ENCODE data around the gene CFAP221. TPM values are rescaled to one million over a fixed set of nuclear protein-coding genes. Genes with fewer than 3 reads are reported as not detected.
A peak's percentile ranks its signal among the peaks of the same experiment; 100 is the strongest.

The CFAP221 gene
- total RNA-seq, 2 donors from 2014 or later: 12.2 to 21.5 TPM

DNA sequence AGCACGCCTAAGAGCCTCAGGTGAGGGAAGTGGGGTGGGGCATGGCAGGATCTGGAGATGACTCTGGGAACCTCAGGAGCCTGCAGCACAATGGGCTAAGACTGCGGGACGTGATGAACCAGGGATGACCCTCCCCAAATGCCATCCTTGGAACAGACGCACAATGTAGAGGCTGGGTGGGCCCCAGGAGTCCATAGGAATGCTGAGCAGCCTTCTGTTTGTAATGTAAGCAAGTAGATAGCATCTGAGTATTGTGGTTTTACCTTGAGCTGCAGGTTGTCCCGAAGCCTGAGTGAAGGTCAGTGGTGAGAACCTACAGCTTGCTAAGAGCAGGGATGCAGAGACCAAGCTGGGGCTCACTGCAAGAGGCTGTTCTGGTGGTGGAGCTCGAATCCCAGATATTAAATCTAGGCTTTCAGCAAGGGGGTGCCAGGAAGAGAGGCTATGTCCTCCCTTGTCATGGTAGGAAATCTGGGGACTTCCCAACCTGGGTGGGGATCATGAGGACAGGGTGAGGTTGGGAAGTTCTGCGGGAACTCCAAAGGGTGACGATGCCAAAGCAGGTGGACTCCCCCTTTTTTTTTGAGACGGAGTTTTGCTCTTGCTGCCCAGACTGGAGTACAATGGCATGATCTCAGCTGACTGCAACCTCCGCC is 25.7 kb upstream of the CFAP221 start:
- Histone ChIP-seq H3K9me3 (no peaks in the 10 kb centered on the region), H3K4me1 (peaks cover 42% of the 10 kb centered on the region), H3K27ac (peak overlapping the region in 3 of 4 donors; percentile 20 to 59 (median 33)), H3K27me3 (peaks cover 0 to 8% of the 10 kb centered on the region in 2 donors), H3K36me3 (replicated peaks in 1 of 2; ENCODE audit: insufficient read depth in 1 of 2, low read depth in 2 of 2) (no peaks in the 10 kb centered on the region), H3K4me3 (no peak overlapping the region)
- 61 to 66% methylated on average over 9 to 10 of the region's 10 CpGs for WGBS, 2 donors
- DNase-seq (no peak), ATAC-seq (no peak)
- intact Hi-C loops (cut with DNase I): loop anchor here (5.0 to 10.0 kb wide), 2 partner anchors 76 to 144 kb away; no protein-coding TSS in a partner anchor
- TF ChIP-seq POLR2A (IDR thresholded peaks at IDR 0.05) (no peak), CTCF (IDR thresholded peaks at IDR 0.05) (no peak)

- peaks cover 0 to 8% of the 10 kb centered on the region in 2 donors for H3K27me3 ChIP-seq
- intact Hi-C loops (cut with DNase I): loop anchor here (5.0 to 10.0 kb wide), 2 partner anchors 76 to 143 kb away; no protein-coding TSS in a partner anchor
- no peak overlapping the region for H3K4me3 ChIP-seq
- no peaks in the 10 kb centered on the region for H3K9me3 ChIP-seq
- TF ChIP-seq POLR2A (IDR thresholded peaks at IDR 0.05): no peak
- TF ChIP-seq CTCF (IDR thresholded peaks at IDR 0.05): no peak
- H3K4me1 ChIP-seq: peaks cover 47% of the 10 kb centered on the region
- no peaks in the 10 kb centered on the region for H3K36me3 ChIP-seq (replicated peaks in 1 of 2; ENCODE audit: insufficient read depth in 1 of 2, low read depth in 2 of 2)
- 83 to 86% methylated on average over 10 of the region's 10 CpGs for WGBS, 2 donors
- DNase-seq (no peak), ATAC-seq (no peak)
- peak overlapping the region in 3 of 4 donors; percentile 20 to 59 (median 33) for H3K27ac ChIP-seq
These were observed 25.2 kb upstream of the CFAP221 start for GRCh38 chr2:119519057-119519408.

DNA sequence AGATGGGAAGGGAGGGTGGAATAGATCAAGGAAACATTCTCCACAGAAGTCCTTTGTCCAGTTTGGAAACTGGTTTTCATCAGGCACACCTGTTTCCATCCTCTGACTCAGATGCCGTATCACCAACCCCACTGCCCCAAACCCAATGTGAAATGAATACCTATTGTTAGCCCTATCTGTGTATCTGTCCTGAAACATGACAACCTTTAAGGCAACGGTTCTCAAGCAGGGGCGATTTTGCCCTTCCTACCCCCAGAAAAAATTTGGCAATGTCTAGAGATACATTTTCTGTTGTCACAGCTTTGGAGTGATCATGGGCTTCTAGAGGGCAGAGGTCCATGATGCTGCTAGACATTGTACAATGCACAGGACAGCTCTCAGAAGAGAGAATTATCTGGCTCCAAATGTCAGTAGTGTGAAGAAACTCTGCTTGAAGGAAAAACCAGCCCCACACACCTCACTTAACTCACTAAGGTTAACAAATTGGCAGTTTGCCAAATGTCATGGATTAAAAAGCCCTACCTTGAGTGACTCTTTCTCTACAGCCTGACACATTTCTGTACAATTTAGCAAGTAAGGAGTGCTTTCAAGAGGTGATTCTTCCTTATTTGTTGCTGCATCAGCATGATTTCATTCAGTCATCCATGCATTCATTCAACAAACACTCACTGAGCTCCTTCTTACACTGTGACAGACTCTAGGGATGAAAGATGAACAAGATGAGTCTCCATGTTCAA is 23.4 kb upstream of the CFAP221 start:
- Histone ChIP-seq H3K27ac (peak overlapping the region; percentile 10 to 87 (median 80)), H3K9me3 (no peaks in the 10 kb centered on the region), H3K4me1 (peaks cover 64% of the 10 kb centered on the region), H3K36me3 (replicated peaks in 1 of 2; ENCODE audit: insufficient read depth in 1 of 2, low read depth in 2 of 2) (no peaks in the 10 kb centered on the region), H3K4me3 (no peak overlapping the region), H3K27me3 (peaks cover 0 to 8% of the 10 kb centered on the region in 2 donors)
- ATAC-seq (no peak), DNase-seq (no peak)
- no peak for TF ChIP-seq POLR2A (IDR thresholded peaks at IDR 0.05)
- TF ChIP-seq CTCF (IDR thresholded peaks at IDR 0.05): no peak
- 36 to 45% methylated on average over 3 of the region's 3 CpGs for WGBS, 2 donors
- intact Hi-C loops (cut with DNase I): no loop called here

DNA sequence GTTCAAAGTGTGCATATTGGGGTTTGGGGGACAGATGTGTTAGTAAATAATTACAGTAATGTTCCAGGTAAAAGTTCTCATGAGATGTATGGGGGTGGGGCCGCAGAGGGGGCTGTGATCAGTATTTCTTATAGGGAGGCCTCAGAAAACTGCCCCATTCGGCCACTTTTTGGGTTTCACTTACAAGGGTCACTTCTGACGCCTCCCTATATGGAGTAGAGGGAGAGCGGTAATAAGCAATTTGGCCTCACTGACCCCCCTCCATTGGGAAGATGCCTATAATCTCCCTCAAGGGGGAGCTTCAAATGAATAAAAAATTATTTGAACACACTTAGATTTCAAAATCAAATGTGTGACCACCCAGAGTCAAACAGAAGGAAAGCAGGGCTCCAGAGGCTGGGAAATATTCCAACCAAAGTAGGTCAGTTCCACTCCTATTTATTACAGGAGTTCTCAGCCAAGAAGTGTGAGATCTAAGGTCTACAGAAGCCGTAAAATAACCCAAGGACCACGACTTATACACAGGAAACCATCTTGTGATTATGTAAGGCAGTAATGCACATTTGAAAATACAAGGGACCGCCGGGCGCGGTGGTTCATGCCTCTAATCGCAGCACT is 22.7 kb upstream of the CFAP221 start:
- 48 to 54% methylated on average over 11 of the region's 11 CpGs for WGBS, 2 donors
- Histone ChIP-seq H3K9me3 (no peaks in the 10 kb centered on the region), H3K4me1 (peaks cover 69% of the 10 kb centered on the region), H3K36me3 (replicated peaks in 1 of 2; ENCODE audit: insufficient read depth in 1 of 2, low read depth in 2 of 2) (no peaks in the 10 kb centered on the region), H3K4me3 (no peak overlapping the region), H3K27ac (peak overlapping the region; percentile 10 to 87 (median 80)), H3K27me3 (peaks cover 0 to 8% of the 10 kb centered on the region in 2 donors)
- ATAC-seq: no peak
- no peak for DNase-seq
- intact Hi-C loops (cut with DNase I): no loop called here
- TF ChIP-seq POLR2A (IDR thresholded peaks at IDR 0.05) (no peak), CTCF (IDR thresholded peaks at IDR 0.05) (no peak)

Data from body of pancreas (tissue), 4 donors.